Liver (tissue), 9 donors: ENCODE data around the gene TMEM51. TPM values are rescaled to one million over a fixed set of nuclear protein-coding genes. Genes with fewer than 3 reads are reported as not detected.

Experiments used
- DNase-seq: peaks from one replicate; pipeline ENCODE4 v3.0.0-alpha.2; 2017; ENCODE audit warnings: low spot score
- H3K27ac ChIP-seq, 2 donors: one replicate each; pipeline ENCODE4 v1.7.0; 2013; ENCODE audit warnings: inconsistent platforms in 2 of 2, low read length in 2 of 2, control low read depth in 1 of 2, low read depth in 1 of 2, mild to moderate bottlenecking in 1 of 2
- H3K27me3 ChIP-seq, 4 donors: one replicate each; pipeline versions ENCODE4 v1.6.1 to v1.7.0; 2013; ENCODE audit warnings: low read length in 3 of 4, inconsistent platforms in 1 of 4, mild to moderate bottlenecking in 1 of 4, moderate library complexity in 1 of 4; ENCODE audit not compliant: control insufficient read depth in 4 of 4, insufficient read depth in 4 of 4
- H3K36me3 ChIP-seq, 4 donors: one replicate each; pipeline versions ENCODE4 v1.6.1 to v1.7.0; 2013; ENCODE audit warnings: low read length in 3 of 4, mild to moderate bottlenecking in 3 of 4, low read depth in 1 of 4, moderate library complexity in 1 of 4; ENCODE audit not compliant: control insufficient read depth in 4 of 4, insufficient read depth in 3 of 4
- H3K4me1 ChIP-seq, 4 donors: one replicate each; pipeline versions ENCODE4 v1.6.1 to v1.7.0; 2013; ENCODE audit warnings: low read length in 3 of 4, mild to moderate bottlenecking in 3 of 4, moderate library complexity in 1 of 4; ENCODE audit not compliant: control insufficient read depth in 4 of 4, insufficient read depth in 4 of 4
- H3K4me3 ChIP-seq, 3 donors: one replicate each; pipeline versions ENCODE4 v1.6.1 to v1.7.0; 2013; ENCODE audit warnings: low read length in 3 of 3, control low read depth in 1 of 3, low read depth in 1 of 3, mild to moderate bottlenecking in 1 of 3
- H3K9ac ChIP-seq, 2 donors: one replicate each; pipeline ENCODE4 v1.7.0; 2013; ENCODE audit warnings: low read length in 2 of 2, mild to moderate bottlenecking in 2 of 2, moderate library complexity in 2 of 2, control low read depth in 1 of 2, low read depth in 1 of 2
- H3K9me3 ChIP-seq, 4 donors: one replicate each; pipeline versions ENCODE4 v1.6.1 to v1.7.0; 2013; ENCODE audit warnings: low read length in 3 of 4; ENCODE audit not compliant: control insufficient read depth in 4 of 4
- ATF3 ChIP-seq: IDR thresholded peaks from 2 replicates; pipeline ENCODE4 v1.6.1; 2016; ENCODE audit warnings: antibody characterized with exemption
- EGR1 ChIP-seq, 2 donors: IDR thresholded peaks; 2 replicates each; pipeline ENCODE4 v1.6.1; 2016 to 2018; ENCODE audit warnings: antibody characterized with exemption in 2 of 2, low read depth in 2 of 2
- FOXA2 ChIP-seq: IDR thresholded peaks from 2 replicates; pipeline ENCODE4 v1.6.1; 2016; ENCODE audit warnings: antibody characterized with exemption
- HNF4G ChIP-seq: IDR thresholded peaks from 2 replicates; pipeline ENCODE4 v1.6.1; 2016; ENCODE audit warnings: antibody characterized with exemption
- JUND ChIP-seq, 2 donors: IDR thresholded peaks; 2 replicates each; pipeline ENCODE4 v1.6.1; 2016; ENCODE audit warnings: antibody characterized with exemption in 2 of 2
- NR2F2 ChIP-seq: IDR thresholded peaks from 2 replicates; pipeline ENCODE4 v1.6.1; 2016; ENCODE audit warnings: antibody characterized with exemption
- RXRA ChIP-seq, 2 donors: IDR thresholded peaks; 2 replicates each; pipeline ENCODE4 v1.6.1; 2017 to 2018; ENCODE audit warnings: antibody characterized with exemption in 2 of 2, mild to moderate bottlenecking in 1 of 2
- YY1 ChIP-seq: IDR thresholded peaks from 2 replicates; pipeline ENCODE4 v1.6.1; 2016; ENCODE audit warnings: antibody characterized with exemption, mild to moderate bottlenecking
- WGBS: extraction: QIAGEN DNeasy Blood & Tissue Kit; methylation state at CpG from one replicate; pipeline ENCODE4 v1.1.7; 2013; 5-methylcytosine and 5-hydroxymethylcytosine counted together
- polyA plus RNA-seq, 2 donors: library from polyadenylated mRNA; stranded (reverse) in 1 of 2; unstranded in 1 of 2; fragments of 200-250 nt in 1 of 2; fragments of >200 nt in 1 of 2; fragmentation: Nextera tagmentation in 1 of 2; extraction: Ambion mirVana in 1 of 2; gene quantifications; one replicate each; pipeline versions ENCODE4 v1.2.1 to v1.2.3, GENCODE V29; 2013 to 2015
- total RNA-seq, 2 donors: library from RNA; depleted of rRNA; stranded (reverse); fragments of >200 nt; gene quantifications; one replicate each; pipeline ENCODE4 v1.2.3, GENCODE V29; 2014
- TF ChIP-seq, protein P1 (sequence below): IDR thresholded peaks from 2 replicates; pipeline ENCODE4 v1.6.1; 2016; ENCODE audit warnings: antibody characterized with exemption, mild to moderate bottlenecking
- donor health status: healthy.
- donor health status: healthy.
- donor health status: healthy.
- donor health status: healthy.
- donor health status: healthy.

TMEM51 gene
- total and polyA plus RNA-seq, 4 donors: 1.3 to 2.7 (median 1.9) TPM

GRCh38 chr1:15258833-15259621, 105.5 kb downstream of the TMEM51 start:
- DNase-seq: no peak
- Histone ChIP-seq H3K4me1 (no peaks in the 10 kb centered on the region), H3K36me3 (no peaks in the 10 kb centered on the region), H3K27me3 (no peaks in the 10 kb centered on the region), H3K9ac (no peak overlapping the region), H3K27ac (peak overlapping the region in 1 of 2 donors; percentile 56), H3K9me3 (no peaks in the 10 kb centered on the region), H3K4me3 (no peak overlapping the region)
- WGBS: 80% methylated on average over 13 of the region's 13 CpGs
- no peak for TF ChIP-seq HNF4G
- no peak for TF ChIP-seq FOXA2
- TF ChIP-seq RXRA (IDR thresholded peaks at IDR 0.05): no peak
- TF ChIP-seq EGR1 (IDR thresholded peaks at IDR 0.05; ENCODE audit: low read depth in 2 of 2): no peak
- no peak for TF ChIP-seq ATF3
- no peak for TF ChIP-seq YY1
- TF ChIP-seq NR2F2: no peak
- TF ChIP-seq, protein P1, sequence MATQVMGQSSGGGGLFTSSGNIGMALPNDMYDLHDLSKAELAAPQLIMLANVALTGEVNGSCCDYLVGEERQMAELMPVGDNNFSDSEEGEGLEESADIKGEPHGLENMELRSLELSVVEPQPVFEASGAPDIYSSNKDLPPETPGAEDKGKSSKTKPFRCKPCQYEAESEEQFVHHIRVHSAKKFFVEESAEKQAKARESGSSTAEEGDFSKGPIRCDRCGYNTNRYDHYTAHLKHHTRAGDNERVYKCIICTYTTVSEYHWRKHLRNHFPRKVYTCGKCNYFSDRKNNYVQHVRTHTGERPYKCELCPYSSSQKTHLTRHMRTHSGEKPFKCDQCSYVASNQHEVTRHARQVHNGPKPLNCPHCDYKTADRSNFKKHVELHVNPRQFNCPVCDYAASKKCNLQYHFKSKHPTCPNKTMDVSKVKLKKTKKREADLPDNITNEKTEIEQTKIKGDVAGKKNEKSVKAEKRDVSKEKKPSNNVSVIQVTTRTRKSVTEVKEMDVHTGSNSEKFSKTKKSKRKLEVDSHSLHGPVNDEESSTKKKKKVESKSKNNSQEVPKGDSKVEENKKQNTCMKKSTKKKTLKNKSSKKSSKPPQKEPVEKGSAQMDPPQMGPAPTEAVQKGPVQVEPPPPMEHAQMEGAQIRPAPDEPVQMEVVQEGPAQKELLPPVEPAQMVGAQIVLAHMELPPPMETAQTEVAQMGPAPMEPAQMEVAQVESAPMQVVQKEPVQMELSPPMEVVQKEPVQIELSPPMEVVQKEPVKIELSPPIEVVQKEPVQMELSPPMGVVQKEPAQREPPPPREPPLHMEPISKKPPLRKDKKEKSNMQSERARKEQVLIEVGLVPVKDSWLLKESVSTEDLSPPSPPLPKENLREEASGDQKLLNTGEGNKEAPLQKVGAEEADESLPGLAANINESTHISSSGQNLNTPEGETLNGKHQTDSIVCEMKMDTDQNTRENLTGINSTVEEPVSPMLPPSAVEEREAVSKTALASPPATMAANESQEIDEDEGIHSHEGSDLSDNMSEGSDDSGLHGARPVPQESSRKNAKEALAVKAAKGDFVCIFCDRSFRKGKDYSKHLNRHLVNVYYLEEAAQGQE: no peak

DNA sequence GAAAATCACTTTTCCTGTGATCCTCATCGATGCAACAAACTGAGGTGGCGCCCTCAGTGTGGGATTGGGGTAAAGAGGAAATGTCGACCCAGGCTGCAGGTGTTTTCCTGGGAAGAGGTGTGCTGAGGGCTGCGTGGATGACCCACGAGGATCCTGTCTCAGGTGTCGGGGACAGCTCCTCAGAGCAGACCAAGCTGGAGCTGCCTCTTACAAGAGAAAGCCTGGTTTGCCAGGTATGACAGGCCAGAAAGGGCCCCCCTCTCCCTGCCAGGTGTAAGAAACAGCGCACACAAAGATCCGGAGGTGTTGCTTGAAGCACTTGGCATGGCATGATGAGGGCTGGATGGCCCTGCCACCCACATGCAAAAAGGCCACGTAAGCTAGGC, 106.1 kb downstream of the TMEM51 start:
- Histone ChIP-seq H3K9ac (no peak overlapping the region), H3K27ac (peak overlapping the region in 1 of 2 donors; percentile 31), H3K9me3 (no peaks in the 10 kb centered on the region), H3K27me3 (no peaks in the 10 kb centered on the region), H3K4me1 (no peaks in the 10 kb centered on the region), H3K36me3 (no peaks in the 10 kb centered on the region), H3K4me3 (no peak overlapping the region)
- WGBS: 89% methylated on average over 9 of the region's 9 CpGs
- TF ChIP-seq EGR1 (IDR thresholded peaks at IDR 0.05; ENCODE audit: low read depth in 2 of 2): no peak
- DNase-seq: no peak

- Histone ChIP-seq H3K4me3 (no peak overlapping the region), H3K9me3 (peaks cover 0 to 1% (median 0%) of the 10 kb centered on the region in 4 donors), H3K4me1 (no peaks in the 10 kb centered on the region), H3K27me3 (no peaks in the 10 kb centered on the region), H3K36me3 (no peaks in the 10 kb centered on the region), H3K9ac (no peak overlapping the region), H3K27ac (peak overlapping the region; percentile 13 to 31)
- TF ChIP-seq HNF4G (no peak), JUND (IDR thresholded peaks at IDR 0.05) (peak in 1 of 2 donors; percentile 36)
- DNase-seq: no peak
- WGBS: 80% methylated on average over 12 of the region's 12 CpGs
Measured at GRCh38 chr1:15260418-15261154, 107.0 kb downstream of the TMEM51 start.
